Psoas muscle (tissue), 8 donors: Measurements from ENCODE around the gene FAF1. TPM values are rescaled to one million over a fixed set of nuclear protein-coding genes. Genes with fewer than 3 reads are reported as not detected.

Experiments
- ATAC-seq, 4 donors: fragments of 200-7000 bp; cut with Tn5 transposase; one replicate each; pipeline ENCODE4 v1.9.1; 2020; ENCODE audit warnings: moderate library complexity in 3 of 4, mild to moderate bottlenecking in 2 of 4
- DNase-seq, 2 donors: peaks; one replicate each; pipeline ENCODE4 v3.0.0-alpha.2; 2020
- H3K27ac ChIP-seq: fragments of 200-600 bp; one replicate; pipeline ENCODE4 v1.8.0; 2022
- H3K27me3 ChIP-seq, 3 donors: fragments of 200-600 bp in 1 of 3; one replicate each; pipeline versions ENCODE4 v1.6.1 to v1.8.0; 2013 to 2022; ENCODE audit warnings: low read length in 2 of 3, mild to moderate bottlenecking in 2 of 3, moderate library complexity in 1 of 3; ENCODE audit not compliant: insufficient read depth in 3 of 3
- H3K36me3 ChIP-seq, 2 donors: fragments of 200-600 bp in 1 of 2; one replicate each; pipeline versions ENCODE4 v1.6.1 to v1.8.0; 2013 to 2022; ENCODE audit warnings: low read depth in 1 of 2, mild to moderate bottlenecking in 1 of 2, moderate library complexity in 1 of 2; ENCODE audit not compliant: insufficient read depth in 1 of 2
- H3K4me1 ChIP-seq: fragments of 200-600 bp; one replicate; pipeline ENCODE4 v1.8.0; 2022
- H3K4me3 ChIP-seq: fragments of 200-600 bp; one replicate; pipeline ENCODE4 v1.8.0; 2022; ENCODE audit warnings: mild to moderate bottlenecking
- H3K9me3 ChIP-seq: fragments of 200-600 bp; one replicate; pipeline ENCODE4 v1.8.0; 2022
- WGBS, 3 donors: extraction: QIAGEN DNeasy Blood & Tissue Kit; methylation state at CpG; one replicate each; pipeline versions ENCODE4 v1.1.6 to v1.1.7; 2013; 5-methylcytosine and 5-hydroxymethylcytosine counted together
- intact Hi-C, 2 donors: fragments of 100-400 bp; cut with DNase I; formaldehyde crosslinking; loops; one replicate each; pipeline versions ENCODE4 v1.11.0 to v1.14.2; 2022
- polyA plus RNA-seq, 3 donors: library from polyadenylated mRNA; stranded (reverse); fragments of 200-250 nt; gene quantifications; one replicate each; pipeline ENCODE4 v1.2.3, GENCODE V29; 2013
- total RNA-seq, 4 donors: library from RNA; stranded (reverse); fragmentation: NEBNext Ultra II Directional in 2 of 4; extraction: Animal tissue kit (Norgen Biotek cat#: 25700) in 2 of 4; gene quantifications; one replicate each; pipeline versions ENCODE4 v1.2.1 to v1.2.4, GENCODE V29; 2021 to 2023
- TF ChIP-seq, protein P1 (sequence below): fragments of 200-600 bp; IDR thresholded peaks from one replicate; pipeline ENCODE4 v1.8.0; 2022; ENCODE audit warnings: antibody characterized with exemption
- donor health status: healthy with polysubstance abuse.
- donor health status: DM: no; HTN: no; CAD: no; lungs with moderate emphysema.
- donor health status: Bipolar disorder and iron deficiency.
- donor health status: healthy.
- donor health status: DM: yes; HTN: yes; CAD: no.
- donor health status: DM: no; HTN: no; CAD: no.
- donor health status: DM: no; HTN: no; CAD: no.
- donor health status: DM: yes; HTN: yes; CAD: no.

Gene FAF1
- total and polyA plus RNA-seq, 7 donors = 67.8 to 128 (median 108) TPM

DNA sequence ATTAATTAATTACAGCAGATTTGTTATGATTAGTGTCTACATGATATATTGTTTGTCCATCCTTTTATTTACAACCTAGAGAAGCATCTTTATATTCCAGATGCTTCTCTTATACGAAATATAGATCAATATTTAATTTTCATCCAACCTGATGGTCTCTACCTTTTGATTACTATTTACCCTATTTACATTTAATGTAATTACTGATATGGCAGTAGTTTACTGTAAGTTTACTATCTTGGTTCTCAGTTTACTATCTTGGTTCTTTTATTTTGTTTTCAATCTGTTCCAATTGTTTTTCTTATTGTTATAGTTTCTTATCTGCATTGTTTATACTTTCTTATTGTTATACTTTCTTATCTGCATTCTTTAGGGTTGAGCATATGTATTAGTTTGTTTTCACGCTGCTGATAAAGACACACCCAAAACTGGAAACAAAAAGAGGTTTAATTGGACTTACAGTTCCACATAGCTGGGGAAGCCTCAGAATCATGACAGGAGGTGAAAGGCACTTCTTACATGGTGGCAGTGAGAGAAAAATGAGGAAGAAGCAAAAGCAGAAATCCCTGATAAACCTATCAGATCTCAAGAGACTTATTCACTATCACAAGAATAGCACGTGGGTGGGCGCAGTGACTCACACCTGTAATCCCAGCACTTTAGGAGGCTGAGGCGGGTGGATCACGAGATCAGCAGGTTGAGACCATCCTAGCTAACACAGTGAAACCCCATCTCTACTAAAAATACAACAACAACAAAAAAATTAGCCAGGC is 28.9 kb downstream of the FAF1 start:
- H3K27ac ChIP-seq = no peak overlapping the region
- ATAC-seq = no peak
- TF ChIP-seq, protein P1, sequence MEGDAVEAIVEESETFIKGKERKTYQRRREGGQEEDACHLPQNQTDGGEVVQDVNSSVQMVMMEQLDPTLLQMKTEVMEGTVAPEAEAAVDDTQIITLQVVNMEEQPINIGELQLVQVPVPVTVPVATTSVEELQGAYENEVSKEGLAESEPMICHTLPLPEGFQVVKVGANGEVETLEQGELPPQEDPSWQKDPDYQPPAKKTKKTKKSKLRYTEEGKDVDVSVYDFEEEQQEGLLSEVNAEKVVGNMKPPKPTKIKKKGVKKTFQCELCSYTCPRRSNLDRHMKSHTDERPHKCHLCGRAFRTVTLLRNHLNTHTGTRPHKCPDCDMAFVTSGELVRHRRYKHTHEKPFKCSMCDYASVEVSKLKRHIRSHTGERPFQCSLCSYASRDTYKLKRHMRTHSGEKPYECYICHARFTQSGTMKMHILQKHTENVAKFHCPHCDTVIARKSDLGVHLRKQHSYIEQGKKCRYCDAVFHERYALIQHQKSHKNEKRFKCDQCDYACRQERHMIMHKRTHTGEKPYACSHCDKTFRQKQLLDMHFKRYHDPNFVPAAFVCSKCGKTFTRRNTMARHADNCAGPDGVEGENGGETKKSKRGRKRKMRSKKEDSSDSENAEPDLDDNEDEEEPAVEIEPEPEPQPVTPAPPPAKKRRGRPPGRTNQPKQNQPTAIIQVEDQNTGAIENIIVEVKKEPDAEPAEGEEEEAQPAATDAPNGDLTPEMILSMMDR = no peak
- intact Hi-C loops = loop anchor here in 1 of 2 donors (5.0 to 10.0 kb wide), 2 partner anchors 111 to 156 kb away; no protein-coding TSS in a partner anchor
- WGBS, 3 donors = 93 to 97% (median 96%) methylated on average over 6 of the region's 6 CpGs
- DNase-seq = no peak
- no peaks in the 10 kb centered on the region for H3K36me3 ChIP-seq
- no peaks in the 10 kb centered on the region for H3K27me3 ChIP-seq
- no peak overlapping the region for H3K4me3 ChIP-seq
- peaks cover 7% of the 10 kb centered on the region for H3K4me1 ChIP-seq
- H3K9me3 ChIP-seq = peaks cover 7% of the 10 kb centered on the region

DNA sequence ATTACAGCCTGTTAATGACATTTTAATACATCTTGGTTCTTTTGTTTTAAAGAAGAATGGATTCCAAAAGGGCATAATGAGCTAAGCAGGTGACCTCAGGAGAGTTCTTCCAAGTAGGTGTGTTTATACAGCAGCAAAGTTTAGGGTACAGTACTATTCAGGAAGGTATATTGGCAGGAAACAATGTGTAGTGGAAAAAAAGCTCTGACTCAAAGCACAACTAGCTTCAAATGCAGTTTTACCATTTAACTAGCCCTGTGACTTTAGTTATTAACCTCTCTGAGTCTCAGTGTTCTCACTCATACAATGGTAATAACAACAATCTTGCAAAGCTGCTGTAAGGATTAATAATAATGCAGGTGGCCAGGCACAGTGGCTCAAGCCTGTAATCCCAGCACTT is 29.9 kb downstream of the FAF1 start:
- no peaks in the 10 kb centered on the region for H3K36me3 ChIP-seq
- no peak overlapping the region for H3K27ac ChIP-seq
- no peaks in the 10 kb centered on the region for H3K27me3 ChIP-seq
- TF ChIP-seq, protein P1 = no peak
- intact Hi-C loops = loop anchor here in 1 of 2 donors (5.0 to 10.0 kb wide), 2 partner anchors 112 to 155 kb away; no protein-coding TSS in a partner anchor
- DNase-seq (no peak), ATAC-seq (no peak)
- H3K4me1 ChIP-seq = no peaks in the 10 kb centered on the region
- no peak overlapping the region for H3K4me3 ChIP-seq
- H3K9me3 ChIP-seq = peaks cover 7% of the 10 kb centered on the region

DNA sequence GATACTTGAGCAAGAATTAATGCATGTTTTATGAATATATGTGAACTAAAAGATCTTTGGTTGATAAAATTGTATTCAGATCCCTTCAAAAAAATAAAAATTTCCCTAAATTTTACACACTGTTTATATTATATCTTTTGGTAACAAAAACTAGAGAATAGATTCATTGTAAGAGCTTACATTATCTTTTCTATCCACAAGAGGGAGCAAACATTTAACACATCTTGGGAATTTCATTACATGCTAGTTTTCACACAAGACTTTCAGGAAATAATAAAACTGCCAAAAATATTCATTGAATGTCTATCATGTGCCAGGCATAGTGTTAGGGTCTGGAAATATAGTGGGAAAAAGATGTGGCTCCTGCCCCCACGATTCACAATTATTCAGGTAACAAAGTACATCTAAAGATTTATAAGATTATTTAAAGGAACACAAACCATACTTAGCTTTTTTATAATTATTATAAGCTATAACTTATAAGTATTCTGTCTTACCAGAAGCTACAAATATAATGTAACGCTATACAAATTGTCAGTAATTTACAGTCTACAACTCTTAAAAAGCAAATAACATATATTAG is 30.6 kb downstream of the FAF1 start:
- DNase-seq (no peak), ATAC-seq (peak in 1 of 4 donors; percentile 52)
- no peak overlapping the region for H3K4me3 ChIP-seq
- no peaks in the 10 kb centered on the region for H3K4me1 ChIP-seq
- whole genome bisulfite sequencing, 3 donors = 47 to 58% (median 50%) methylated on average over 2 of the region's 2 CpGs
- no peaks in the 10 kb centered on the region for H3K36me3 ChIP-seq
- H3K27me3 ChIP-seq = no peaks in the 10 kb centered on the region
- intact Hi-C loops = loop anchor here (2.0 to 5.0 kb wide), 2 partner anchors 118 to 259 kb away; no protein-coding TSS in a partner anchor
- H3K27ac ChIP-seq = no peak overlapping the region
- H3K9me3 ChIP-seq = peaks cover 9% of the 10 kb centered on the region
- TF ChIP-seq, protein P1 = peak; percentile 59

DNA sequence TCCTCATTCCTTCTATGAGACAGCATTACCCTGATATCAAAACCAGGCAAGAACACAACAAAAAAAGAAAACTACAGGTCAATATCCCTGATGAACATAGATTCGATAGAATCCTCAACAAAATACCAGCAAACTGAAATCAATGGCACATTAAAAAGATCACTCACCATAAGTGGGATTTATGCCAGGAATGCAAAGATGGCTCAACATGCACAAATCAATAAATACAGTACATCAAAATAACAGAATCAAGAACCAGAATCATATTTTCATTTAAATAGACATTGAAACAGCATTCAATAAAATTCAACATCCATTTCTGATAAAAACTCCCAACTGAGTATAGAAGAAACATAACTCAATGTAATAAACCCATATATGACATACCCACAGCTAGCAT is 36.5 kb downstream of the FAF1 start:
- ATAC-seq = no peak
- intact Hi-C loops = no loop called here
- H3K27me3 ChIP-seq = no peaks in the 10 kb centered on the region
- no peaks in the 10 kb centered on the region for H3K36me3 ChIP-seq
- no peak for DNase-seq
- TF ChIP-seq, protein P1 = no peak
- 94 to 100% (median 97%) methylated on average over 1 of the region's 1 CpG for WGBS, 3 donors
- H3K9me3 ChIP-seq = peaks cover 6% of the 10 kb centered on the region
- H3K4me1 ChIP-seq = no peaks in the 10 kb centered on the region
- no peak overlapping the region for H3K4me3 ChIP-seq
- H3K27ac ChIP-seq = no peak overlapping the region
